ENCODE measurements around the gene SERPINI1.
"Not testable (repeated sequence)": the region's sequence is repeated elsewhere in the genome, so short reads cannot be mapped to it uniquely, and the experiment has no call there.

SERPINI1 gene

GRCh38 chr3:167816953-167817352 lies 81.4 kb downstream of the SERPINI1 start:
- ChIA-PET CTCF (no interaction called here), POLR2A (ENCODE audit: low non-redundant PET) (no interaction called here)
- H3K27ac ChIP-seq = no peak overlapping the region
- TF ChIP-seq CTCF (conservative IDR thresholded peaks at IDR 0.05; ENCODE audit: low read depth) = no peak
- DNase-seq (ENCODE audit: low spot score) = no peak

GRCh38 chr3:167820102-167820865 lies 84.8 kb downstream of the SERPINI1 start:
- DNase-seq (ENCODE audit: low spot score) = no peak
- no peak overlapping the region for H3K27ac ChIP-seq
- no peak for TF ChIP-seq CTCF (conservative IDR thresholded peaks at IDR 0.05; ENCODE audit: low read depth)
- ChIA-PET POLR2A (ENCODE audit: low non-redundant PET) (no interaction called here), CTCF (no interaction called here)

DNA sequence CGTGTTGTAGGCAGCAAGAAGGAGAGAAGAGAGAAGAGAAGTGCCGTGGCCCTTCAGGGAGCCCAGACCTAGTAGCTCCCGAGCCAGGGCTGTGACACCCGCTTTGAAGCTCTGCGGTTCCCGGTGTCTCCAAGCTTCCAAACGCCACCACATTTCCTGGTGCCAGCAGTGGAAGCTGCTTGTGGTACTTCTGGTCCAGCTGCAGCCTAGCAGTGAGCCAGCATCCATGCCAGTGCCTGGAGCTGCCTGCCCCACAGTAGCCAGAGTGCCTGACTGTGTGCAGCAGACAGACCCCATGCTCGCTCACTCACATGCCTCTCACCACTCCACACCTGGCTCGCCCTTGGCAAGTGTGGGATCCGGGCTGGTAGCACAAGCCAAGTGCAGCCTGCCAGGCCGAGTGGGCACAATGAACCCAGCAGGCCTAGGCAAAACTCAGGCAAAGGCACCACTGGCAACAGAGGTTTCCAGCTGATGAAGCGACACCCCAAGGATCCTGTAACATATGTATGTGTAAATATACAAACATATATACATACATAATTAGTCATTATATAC lies 85.8 kb downstream of the SERPINI1 start:
- ChIA-PET CTCF (interaction anchor here (0.5 kb wide), 1 partner anchor 442 kb away, joined by 3 read pairs; the partner anchor contains the start of gene ZBBX), POLR2A (ENCODE audit: low non-redundant PET) (no interaction called here)
- TF ChIP-seq CTCF (conservative IDR thresholded peaks at IDR 0.05; ENCODE audit: low read depth) = no peak
- no peak for DNase-seq (ENCODE audit: low spot score)
- no peak overlapping the region for H3K27ac ChIP-seq

DNA sequence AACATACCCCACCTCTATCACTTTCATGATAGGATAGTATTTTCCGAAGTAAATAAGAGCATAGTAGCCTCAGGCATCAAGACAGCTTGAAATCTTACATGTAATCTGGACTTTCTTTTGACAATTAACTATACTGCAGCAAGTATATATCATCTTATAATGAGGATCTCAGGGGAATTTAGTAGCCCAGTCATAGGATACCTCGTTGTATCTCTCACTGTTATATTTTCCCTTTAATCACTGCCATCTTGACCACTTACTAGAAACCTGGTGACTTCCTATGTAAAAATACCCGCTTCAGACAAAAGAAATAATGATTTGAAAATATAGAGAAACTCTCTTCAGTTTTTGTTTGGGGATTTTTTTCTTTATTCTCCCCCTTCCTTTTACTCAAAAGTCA lies 88.2 kb downstream of the SERPINI1 start:
- POLR2A ChIA-PET (ENCODE audit: low non-redundant PET) = no interaction called here
- no peak overlapping the region for H3K27ac ChIP-seq
- no peak for TF ChIP-seq CTCF (conservative IDR thresholded peaks at IDR 0.05; ENCODE audit: low read depth)
- no peak for DNase-seq (ENCODE audit: low spot score)
- CTCF ChIA-PET = no interaction called here

DNA sequence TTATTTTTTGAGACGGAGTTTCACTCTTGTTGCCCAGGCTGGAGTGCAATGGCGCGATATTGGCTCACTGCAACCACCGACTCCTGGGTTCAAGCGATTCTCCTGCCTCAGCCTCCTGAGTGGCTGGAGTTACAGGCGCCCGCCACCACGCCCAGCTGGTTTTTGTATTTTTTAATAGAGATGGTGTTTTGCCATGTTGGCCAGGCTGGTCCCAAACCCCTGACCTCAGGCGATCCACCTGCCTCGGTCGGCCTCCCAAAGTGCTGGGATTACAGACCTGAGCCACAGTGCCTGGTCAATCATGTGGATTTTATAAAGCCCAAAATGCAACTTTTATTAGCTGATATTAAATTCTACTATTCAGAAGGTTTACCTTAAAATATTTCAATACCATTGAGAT lies 92.1 kb downstream of the SERPINI1 start:
- CTCF ChIA-PET = interaction anchor here (0.6 to 1.0 kb wide), 2 partner anchors 9 to 21 kb away, joined by 4 to 8 read pairs; no protein-coding TSS in a partner anchor
- H3K27ac ChIP-seq; DNase-seq (ENCODE audit: low spot score); POLR2A ChIA-PET (ENCODE audit: low non-redundant PET): not testable (repeated sequence)

- CTCF ChIA-PET = interaction anchor here (0.6 kb wide), 1 partner anchor 1134 kb away, joined by 5 read pairs; no protein-coding TSS in a partner anchor
- no peak for DNase-seq (ENCODE audit: low spot score)
- POLR2A ChIA-PET (ENCODE audit: low non-redundant PET) = no interaction called here
- H3K27ac ChIP-seq = no peak overlapping the region
- TF ChIP-seq CTCF (conservative IDR thresholded peaks at IDR 0.05; ENCODE audit: low read depth) = no peak
These were observed 93.5 kb downstream of the SERPINI1 start for GRCh38 chr3:167829071-167829470.

DNA sequence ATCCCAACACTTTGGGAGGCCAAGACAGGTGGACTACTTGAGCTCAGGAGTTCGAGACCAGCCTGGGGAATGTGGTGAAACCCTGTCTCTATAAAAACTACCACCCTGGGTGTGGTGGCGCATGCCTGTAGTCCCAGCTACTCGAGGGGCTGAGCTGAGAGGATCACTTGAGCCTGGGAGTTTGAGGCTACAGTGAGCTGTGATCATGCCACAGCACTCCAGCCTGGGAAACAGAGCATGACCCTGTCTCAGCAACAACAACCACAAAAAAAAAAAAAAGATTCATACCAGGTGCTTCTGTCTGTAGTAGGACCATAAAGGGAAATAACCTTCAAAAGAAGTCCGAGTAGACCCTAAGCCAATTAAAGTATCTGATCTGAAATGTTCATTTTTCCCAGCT lies 94.5 kb downstream of the SERPINI1 start:
- no peak overlapping the region for H3K27ac ChIP-seq
- ChIA-PET CTCF (no interaction called here), POLR2A (ENCODE audit: low non-redundant PET) (no interaction called here)
- no peak for TF ChIP-seq CTCF (conservative IDR thresholded peaks at IDR 0.05; ENCODE audit: low read depth)
- no peak for DNase-seq (ENCODE audit: low spot score)
